Endodermal cell (in vitro differentiated cells): ENCODE data around the gene SLPI. TPM values are rescaled to one million over a fixed set of nuclear protein-coding genes. Genes with fewer than 3 reads are reported as not detected.

Source experiments
- DNase-seq: peaks from one replicate; pipeline ENCODE4 v3.0.0-alpha.2; 2017
- H3K27ac ChIP-seq: 2 replicates; pipeline ENCODE4 v1.5.1; 2013; ENCODE audit warnings: mild to moderate bottlenecking, low read depth, low read length, moderate library complexity
- H3K27me3 ChIP-seq: 2 replicates; pipeline ENCODE4 v1.6.1; 2013; ENCODE audit warnings: mild to moderate bottlenecking, low read length, moderate library complexity; ENCODE audit not compliant: insufficient read depth, control insufficient read depth, poor library complexity, severe bottlenecking
- H3K36me3 ChIP-seq: 2 replicates; pipeline ENCODE4 v1.7.0; 2013; ENCODE audit warnings: mild to moderate bottlenecking, low read length, moderate library complexity; ENCODE audit not compliant: control insufficient read depth, insufficient read depth
- H3K4me1 ChIP-seq: one replicate; pipeline ENCODE4 v1.7.0; 2013; ENCODE audit warnings: low read length; ENCODE audit not compliant: control insufficient read depth, insufficient read depth
- H3K4me3 ChIP-seq: 2 replicates; pipeline ENCODE4 v1.5.1; 2013; ENCODE audit warnings: mild to moderate bottlenecking, low read length, moderate library complexity
- H3K9ac ChIP-seq: 2 replicates; pipeline ENCODE4 v1.6.1; 2013; ENCODE audit warnings: mild to moderate bottlenecking, low read length, moderate library complexity; ENCODE audit not compliant: poor library complexity, severe bottlenecking; ENCODE audit errors: extremely low read depth
- H3K9me3 ChIP-seq: 2 replicates; pipeline ENCODE4 v1.6.1; 2013; ENCODE audit warnings: mild to moderate bottlenecking, low read length, moderate library complexity; ENCODE audit not compliant: control insufficient read depth
- H3K27ac Mint-ChIP-seq: 2 replicates; pipeline ENCODE4 v1.8.0; 2020; ENCODE audit warnings: mixed read lengths
- H3K27me3 Mint-ChIP-seq: 2 replicates; pipeline ENCODE4 v1.8.0; 2021; ENCODE audit warnings: mild to moderate bottlenecking, mixed read lengths; ENCODE audit not compliant: insufficient read depth
- H3K36me3 Mint-ChIP-seq: 2 replicates; pipeline ENCODE4 v1.8.0; 2020; ENCODE audit warnings: low read depth, mixed read lengths
- H3K4me1 Mint-ChIP-seq: 2 replicates; pipeline ENCODE4 v1.8.0; 2020; ENCODE audit warnings: mixed read lengths
- H3K4me3 Mint-ChIP-seq: 2 replicates; pipeline ENCODE4 v1.8.0; 2020; ENCODE audit warnings: mild to moderate bottlenecking, moderate library complexity, mixed read lengths
- H3K9me3 Mint-ChIP-seq: 2 replicates; pipeline ENCODE4 v1.8.0; 2020; ENCODE audit warnings: mild to moderate bottlenecking, mixed read lengths
- CTCF ChIP-seq: fragments of 200-600 bp; sonication (generic); conservative IDR thresholded peaks from 2 replicates; pipeline ENCODE4 v1.5.0; 2021; ENCODE audit warnings: antibody characterized with exemption, mild to moderate bottlenecking
- WGBS, 2 experiments: methylation state at CpG; one replicate each; pipeline versions ENCODE4 v1.1.5 to v1.1.7; 2013; ENCODE audit warnings: missing lambda C conversion rate in 2 of 2, mixed read lengths in 1 of 2; ENCODE audit not compliant: insufficient coverage in 1 of 2, insufficient read length in 1 of 2; 5-methylcytosine and 5-hydroxymethylcytosine counted together
- total RNA-seq, 2 donors: library from RNA; stranded (reverse); fragmentation: NEBNext Ultra II Directional in 1 of 2; extraction: Animal tissue kit (Norgen Biotek cat#: 25700) in 1 of 2; gene quantifications; 2 replicates in 1 of 2; 3 replicates in 1 of 2; pipeline ENCODE4 v1.2.1, GENCODE V29; 2021

SLPI gene
- total RNA-seq, 2 donors from 2014 or later = not detected

GRCh38 chr20:45223136-45223535 is 31.2 kb downstream of the SLPI start:
- H3K4me1 Mint-ChIP-seq = no peaks in the 10 kb centered on the region
- peaks cover 16% of the 10 kb centered on the region for H3K27me3 ChIP-seq
- no peak for DNase-seq
- H3K36me3 Mint-ChIP-seq = no peaks in the 10 kb centered on the region
- H3K4me3 Mint-ChIP-seq = no peak overlapping the region
- no peak overlapping the region for H3K4me3 ChIP-seq
- no peak for TF ChIP-seq CTCF
- no peaks in the 10 kb centered on the region for H3K9me3 Mint-ChIP-seq
- no peak overlapping the region for H3K27ac Mint-ChIP-seq
- no peaks in the 10 kb centered on the region for H3K4me1 ChIP-seq
- no peaks in the 10 kb centered on the region for H3K36me3 ChIP-seq
- no peak overlapping the region for H3K9ac ChIP-seq
- no peak overlapping the region for H3K27ac ChIP-seq
- no peaks in the 10 kb centered on the region for H3K9me3 ChIP-seq
- peaks cover 61% of the 10 kb centered on the region for H3K27me3 Mint-ChIP-seq

- H3K4me1 ChIP-seq = no peaks in the 10 kb centered on the region
- H3K36me3 ChIP-seq = no peaks in the 10 kb centered on the region
- no peak within 1 kb of the TSS for H3K4me3 ChIP-seq
- 91 to 96% methylated on average over 3 to 4 of the region's 4 CpGs for WGBS, 2 experiments
- H3K27me3 Mint-ChIP-seq = peaks cover 46% of the 10 kb centered on the region
- H3K27me3 ChIP-seq = peaks cover 5% of the 10 kb centered on the region
- H3K4me3 Mint-ChIP-seq = no peak within 1 kb of the TSS
- H3K27ac Mint-ChIP-seq = no peak within 1 kb of the TSS
- no peaks in the 10 kb centered on the region for H3K4me1 Mint-ChIP-seq
- no peaks in the 10 kb centered on the region for H3K36me3 Mint-ChIP-seq
- H3K9me3 Mint-ChIP-seq = no peaks in the 10 kb centered on the region
- no peaks in the 10 kb centered on the region for H3K9me3 ChIP-seq
- no peak within 1 kb of the TSS for H3K9ac ChIP-seq
- DNase-seq = no peak
- TF ChIP-seq CTCF = no peak
- H3K27ac ChIP-seq = no peak within 1 kb of the TSS
Observed at GRCh38 chr20:45221076-45221475, 33.3 kb downstream of the SLPI start, which contains the start of gene SEMG2. SEMG2 (plus strand) TSS chr20:45221373; CDS start chr20:45221390, 17 bp downstream.

GRCh38 chr20:45218636-45219035 is 35.7 kb downstream of the SLPI start:
- no peak overlapping the region for H3K9ac ChIP-seq
- no peaks in the 10 kb centered on the region for H3K4me1 Mint-ChIP-seq
- H3K9me3 ChIP-seq = no peaks in the 10 kb centered on the region
- no peak overlapping the region for H3K4me3 ChIP-seq
- H3K4me1 ChIP-seq = no peaks in the 10 kb centered on the region
- TF ChIP-seq CTCF = no peak
- H3K27ac ChIP-seq = no peak overlapping the region
- H3K36me3 ChIP-seq = no peaks in the 10 kb centered on the region
- H3K27me3 Mint-ChIP-seq = peaks cover 31% of the 10 kb centered on the region
- no peaks in the 10 kb centered on the region for H3K36me3 Mint-ChIP-seq
- H3K27me3 ChIP-seq = peaks cover 2% of the 10 kb centered on the region
- DNase-seq = no peak
- no peak overlapping the region for H3K4me3 Mint-ChIP-seq
- 91 to 100% methylated on average over 2 of the region's 2 CpGs for WGBS, 2 experiments
- H3K27ac Mint-ChIP-seq = no peak overlapping the region
- H3K9me3 Mint-ChIP-seq = no peaks in the 10 kb centered on the region
